Measurements from ENCODE around the gene RAB11FIP5.
"Not testable (repeated sequence)": the region's sequence is repeated elsewhere in the genome, so short reads cannot be mapped to it uniquely, and the experiment has no call there.

RAB11FIP5 gene

GRCh38 chr2:73071360-73072128, 41.2 kb downstream of the RAB11FIP5 start, which contains the start of gene SFXN5:
TSS of gene SFXN5 (minus strand) at chr2:73071712. CDS start at chr2:73071705, 7 bp downstream.
- FAIRE-seq, result peak; percentile 91
- peak; percentile 95 for DNase-seq (ENCODE audit: insufficient read length, low spot score)

- FAIRE-seq, result peak; percentile 83
- no peak for DNase-seq (ENCODE audit: insufficient read length, low spot score)
Measured at GRCh38 chr2:73070643-73071359, 41.9 kb downstream of the RAB11FIP5 start.

GRCh38 chr2:73069855-73070642, 42.7 kb downstream of the RAB11FIP5 start:
- no peak for DNase-seq (ENCODE audit: insufficient read length, low spot score)

GRCh38 chr2:73069041-73069854, 43.5 kb downstream of the RAB11FIP5 start:
- DNase-seq (ENCODE audit: insufficient read length, low spot score), result no peak
- FAIRE-seq, result no peak

More at GRCh38 chr2:73069855-73070642, 42.7 kb downstream of the RAB11FIP5 start:
- FAIRE-seq, result no peak

GRCh38 chr2:73068147-73068546, 44.6 kb downstream of the RAB11FIP5 start:
- DNase-seq (ENCODE audit: insufficient read length, low spot score) (no peak), FAIRE-seq (no peak)

GRCh38 chr2:73067043-73067442, 45.7 kb downstream of the RAB11FIP5 start:
- FAIRE-seq (no peak), DNase-seq (ENCODE audit: insufficient read length, low spot score) (no peak)

- FAIRE-seq; DNase-seq (ENCODE audit: insufficient read length, low spot score): not testable (repeated sequence)
Measured at GRCh38 chr2:73065070-73065469, 47.7 kb downstream of the RAB11FIP5 start.

- DNase-seq (ENCODE audit: insufficient read length, low spot score), result no peak
- FAIRE-seq, result no peak
Measured at GRCh38 chr2:73063909-73064875, 48.6 kb downstream of the RAB11FIP5 start.

- DNase-seq (ENCODE audit: insufficient read length, low spot score), result no peak
- no peak for FAIRE-seq
Measured at GRCh38 chr2:73063472-73063871, 49.3 kb downstream of the RAB11FIP5 start.

- FAIRE-seq (no peak), DNase-seq (ENCODE audit: insufficient read length, low spot score) (no peak)
Measured at GRCh38 chr2:73059106-73059505, 53.6 kb downstream of the RAB11FIP5 start.

GRCh38 chr2:73054980-73055379, 57.8 kb downstream of the RAB11FIP5 start:
- FAIRE-seq (no peak), DNase-seq (ENCODE audit: insufficient read length, low spot score) (no peak)

GRCh38 chr2:73053316-73054114, 59.2 kb downstream of the RAB11FIP5 start:
- FAIRE-seq (no peak), DNase-seq (ENCODE audit: insufficient read length, low spot score) (no peak)

GRCh38 chr2:73050121-73050545, 62.6 kb downstream of the RAB11FIP5 start:
- no peak for DNase-seq (ENCODE audit: insufficient read length, low spot score)
- no peak for FAIRE-seq

GRCh38 chr2:73043929-73044832, 68.6 kb downstream of the RAB11FIP5 start:
- FAIRE-seq, result no peak
- no peak for DNase-seq (ENCODE audit: insufficient read length, low spot score)

- DNase-seq (ENCODE audit: insufficient read length, low spot score) (no peak), FAIRE-seq (no peak)
Measured at GRCh38 chr2:73043276-73043675, 69.5 kb downstream of the RAB11FIP5 start.

GRCh38 chr2:73037947-73038585, 74.7 kb downstream of the RAB11FIP5 start:
- FAIRE-seq, result no peak

GRCh38 chr2:73036766-73037165, 76.0 kb downstream of the RAB11FIP5 start:
- no peak for FAIRE-seq
- DNase-seq (ENCODE audit: insufficient read length, low spot score), result no peak

More at GRCh38 chr2:73037947-73038585, 74.7 kb downstream of the RAB11FIP5 start:
- no peak for DNase-seq (ENCODE audit: insufficient read length, low spot score)
